Activated naive CD8-positive, alpha-beta T cell (primary cell): ENCODE results near the gene CTDSP1.

Experiments
- H3K27ac Mint-ChIP-seq: one replicate; pipeline ENCODE4 v1.8.0; 2021; ENCODE audit warnings: mixed read lengths
- H3K27me3 Mint-ChIP-seq: one replicate; pipeline ENCODE4 v1.8.0; 2021; ENCODE audit warnings: mixed read lengths
- H3K36me3 Mint-ChIP-seq: one replicate; pipeline ENCODE4 v1.8.0; 2021; ENCODE audit warnings: mixed read lengths
- H3K4me1 Mint-ChIP-seq: one replicate; pipeline ENCODE4 v1.8.0; 2021; ENCODE audit warnings: low read depth, mixed read lengths
- H3K4me3 Mint-ChIP-seq: one replicate; pipeline ENCODE4 v1.8.0; 2021; ENCODE audit warnings: mild to moderate bottlenecking, mixed read lengths
- H3K9me3 Mint-ChIP-seq: one replicate; pipeline ENCODE4 v1.8.0; 2021; ENCODE audit warnings: low read depth, mixed read lengths

CTDSP1 gene

GRCh38 chr2:218422403-218423086 lies 22.9 kb downstream of the CTDSP1 start:
- H3K36me3 Mint-ChIP-seq, result no peaks in the 10 kb centered on the region
- no peak overlapping the region for H3K27ac Mint-ChIP-seq
- no peaks in the 10 kb centered on the region for H3K9me3 Mint-ChIP-seq
- H3K4me3 Mint-ChIP-seq, result no peak overlapping the region
- H3K4me1 Mint-ChIP-seq, result no peaks in the 10 kb centered on the region
- no peaks in the 10 kb centered on the region for H3K27me3 Mint-ChIP-seq

GRCh38 chr2:218423584-218423983 lies 23.9 kb downstream of the CTDSP1 start:
- Mint-ChIP-seq H3K27ac (no peak overlapping the region), H3K36me3 (no peaks in the 10 kb centered on the region), H3K4me1 (no peaks in the 10 kb centered on the region), H3K9me3 (no peaks in the 10 kb centered on the region), H3K4me3 (no peak overlapping the region), H3K27me3 (no peaks in the 10 kb centered on the region)

- no peaks in the 10 kb centered on the region for H3K9me3 Mint-ChIP-seq
- H3K27me3 Mint-ChIP-seq, result no peaks in the 10 kb centered on the region
- H3K27ac Mint-ChIP-seq, result no peak overlapping the region
- H3K4me1 Mint-ChIP-seq, result no peaks in the 10 kb centered on the region
- no peaks in the 10 kb centered on the region for H3K36me3 Mint-ChIP-seq
- no peak overlapping the region for H3K4me3 Mint-ChIP-seq
Measured at GRCh38 chr2:218425531-218425930, 25.9 kb downstream of the CTDSP1 start.

- no peaks in the 10 kb centered on the region for H3K36me3 Mint-ChIP-seq
- H3K9me3 Mint-ChIP-seq, result no peaks in the 10 kb centered on the region
- H3K4me1 Mint-ChIP-seq, result no peaks in the 10 kb centered on the region
- H3K27ac Mint-ChIP-seq, result no peak overlapping the region
- no peaks in the 10 kb centered on the region for H3K27me3 Mint-ChIP-seq
- no peak overlapping the region for H3K4me3 Mint-ChIP-seq
Measured at GRCh38 chr2:218427741-218428140, 28.1 kb downstream of the CTDSP1 start.

DNA sequence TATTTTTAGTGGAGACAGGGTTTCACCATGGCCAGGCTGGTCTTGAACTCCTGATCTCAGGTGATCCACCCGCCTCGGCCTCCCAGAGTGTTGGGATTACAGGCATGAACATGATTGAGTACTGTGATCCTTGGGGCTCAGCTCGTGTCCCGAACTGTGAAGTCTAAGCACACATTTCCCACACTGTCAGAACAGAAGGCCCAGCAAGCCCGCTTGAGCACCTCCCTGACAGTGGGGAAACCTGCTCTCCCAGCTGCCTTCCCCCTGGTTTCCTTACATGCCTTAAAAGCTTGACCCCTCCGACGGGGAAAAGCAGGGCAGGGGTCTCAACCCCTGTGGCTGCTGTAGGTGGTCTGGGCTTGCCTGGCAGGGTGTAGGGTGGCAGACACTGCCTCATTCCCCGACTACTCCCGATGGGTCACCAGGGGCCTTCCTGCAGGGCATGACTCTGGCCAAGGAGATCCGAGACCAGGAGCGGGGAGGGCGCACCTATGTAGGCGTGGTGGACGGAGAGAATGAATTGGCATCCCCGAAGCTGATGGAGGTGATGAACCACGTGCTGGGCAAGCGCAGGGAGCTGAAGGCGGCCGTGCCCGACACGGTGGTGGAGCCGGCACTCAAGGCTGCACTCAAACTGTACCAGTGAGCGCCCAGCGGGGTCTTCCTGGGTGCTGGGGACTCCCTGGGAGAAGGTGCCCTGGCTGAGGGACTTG lies 29.3 kb downstream of the CTDSP1 start:
- Mint-ChIP-seq H3K4me3 (no peak overlapping the region), H3K36me3 (no peaks in the 10 kb centered on the region), H3K27me3 (no peaks in the 10 kb centered on the region), H3K4me1 (no peaks in the 10 kb centered on the region), H3K27ac (no peak overlapping the region), H3K9me3 (no peaks in the 10 kb centered on the region)

DNA sequence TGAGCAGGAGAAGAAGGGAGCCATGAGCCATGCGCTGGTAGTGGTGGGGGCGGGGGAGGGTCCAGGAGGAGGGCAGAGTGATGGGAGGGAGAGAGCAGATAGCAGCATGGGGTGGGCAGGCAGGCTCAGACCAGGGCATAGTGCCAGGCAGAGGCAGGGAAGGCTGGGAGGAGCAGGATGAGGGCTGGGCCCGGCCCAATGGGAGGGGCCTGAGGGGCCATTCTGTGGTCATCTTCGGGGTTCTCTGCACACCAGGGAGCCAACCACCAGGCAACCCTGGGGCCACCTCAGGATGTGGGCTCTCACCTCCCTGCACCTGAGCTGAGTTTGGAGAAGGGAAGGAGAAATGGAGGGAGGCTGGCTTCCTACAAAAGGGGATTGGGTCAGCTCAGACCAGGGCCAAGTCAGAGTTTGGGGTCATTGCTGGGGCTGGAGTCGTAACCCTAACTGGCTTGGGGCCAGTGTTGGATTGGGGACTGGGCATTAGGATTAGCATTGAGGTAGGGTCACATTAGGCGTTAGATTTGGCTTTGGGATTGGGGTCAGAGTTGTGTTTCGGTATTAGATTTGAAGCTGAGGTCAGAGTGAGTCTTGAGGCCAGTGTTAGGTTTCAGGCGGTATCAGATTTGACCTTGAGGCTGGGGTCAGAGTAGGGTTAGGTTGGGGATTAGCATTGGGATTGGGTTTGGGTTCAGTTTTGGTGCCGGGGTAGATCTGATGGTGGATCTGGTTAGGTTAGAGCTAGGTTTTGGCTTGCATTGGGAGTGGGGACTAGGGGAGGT lies 30.4 kb downstream of the CTDSP1 start:
- H3K4me1 Mint-ChIP-seq, result no peaks in the 10 kb centered on the region
- H3K27me3 Mint-ChIP-seq, result no peaks in the 10 kb centered on the region
- no peaks in the 10 kb centered on the region for H3K9me3 Mint-ChIP-seq
- no peaks in the 10 kb centered on the region for H3K36me3 Mint-ChIP-seq
- no peak overlapping the region for H3K4me3 Mint-ChIP-seq
- no peak overlapping the region for H3K27ac Mint-ChIP-seq

DNA sequence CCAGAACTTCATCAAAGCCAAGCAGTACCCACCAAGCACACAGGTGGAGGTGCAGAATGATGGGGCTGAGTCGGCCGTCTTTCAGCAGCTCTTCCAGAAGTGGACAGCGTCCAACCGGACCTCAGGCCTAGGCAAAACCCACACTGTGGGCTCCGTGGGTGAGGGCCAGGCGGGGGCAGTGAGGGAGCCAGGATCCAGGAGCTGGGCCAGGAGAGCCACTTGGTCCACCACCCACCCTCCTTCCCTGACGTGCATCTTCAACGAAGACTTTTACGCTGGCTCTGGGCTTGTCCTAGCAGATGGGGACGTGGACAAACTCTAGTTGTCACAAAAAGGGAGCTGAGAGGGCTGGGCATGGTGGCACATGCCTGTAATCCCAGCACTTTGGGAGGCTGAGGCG lies 31.1 kb downstream of the CTDSP1 start:
- no peaks in the 10 kb centered on the region for H3K36me3 Mint-ChIP-seq
- no peaks in the 10 kb centered on the region for H3K9me3 Mint-ChIP-seq
- no peaks in the 10 kb centered on the region for H3K27me3 Mint-ChIP-seq
- H3K27ac Mint-ChIP-seq, result no peak overlapping the region
- H3K4me1 Mint-ChIP-seq, result no peaks in the 10 kb centered on the region
- H3K4me3 Mint-ChIP-seq, result no peak overlapping the region

DNA sequence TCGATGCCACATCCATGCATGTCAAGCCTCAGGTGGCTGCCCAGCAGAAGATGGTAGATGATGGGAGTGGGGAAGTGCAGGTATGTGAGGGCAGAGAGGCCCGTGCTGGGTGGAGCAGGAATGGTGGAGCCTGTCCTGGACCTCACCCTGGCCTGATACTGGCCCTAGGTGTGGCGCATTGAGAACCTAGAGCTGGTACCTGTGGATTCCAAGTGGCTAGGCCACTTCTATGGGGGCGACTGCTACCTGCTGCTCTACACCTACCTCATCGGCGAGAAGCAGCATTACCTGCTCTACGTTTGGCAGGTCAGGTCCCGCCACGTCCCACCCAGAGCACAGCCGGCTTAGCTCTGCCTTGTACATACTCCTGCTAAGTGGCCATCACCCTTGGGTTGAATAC lies 32.2 kb downstream of the CTDSP1 start:
- H3K27me3 Mint-ChIP-seq, result no peaks in the 10 kb centered on the region
- no peaks in the 10 kb centered on the region for H3K9me3 Mint-ChIP-seq
- no peak overlapping the region for H3K27ac Mint-ChIP-seq
- H3K4me3 Mint-ChIP-seq, result no peak overlapping the region
- no peaks in the 10 kb centered on the region for H3K4me1 Mint-ChIP-seq
- no peaks in the 10 kb centered on the region for H3K36me3 Mint-ChIP-seq

DNA sequence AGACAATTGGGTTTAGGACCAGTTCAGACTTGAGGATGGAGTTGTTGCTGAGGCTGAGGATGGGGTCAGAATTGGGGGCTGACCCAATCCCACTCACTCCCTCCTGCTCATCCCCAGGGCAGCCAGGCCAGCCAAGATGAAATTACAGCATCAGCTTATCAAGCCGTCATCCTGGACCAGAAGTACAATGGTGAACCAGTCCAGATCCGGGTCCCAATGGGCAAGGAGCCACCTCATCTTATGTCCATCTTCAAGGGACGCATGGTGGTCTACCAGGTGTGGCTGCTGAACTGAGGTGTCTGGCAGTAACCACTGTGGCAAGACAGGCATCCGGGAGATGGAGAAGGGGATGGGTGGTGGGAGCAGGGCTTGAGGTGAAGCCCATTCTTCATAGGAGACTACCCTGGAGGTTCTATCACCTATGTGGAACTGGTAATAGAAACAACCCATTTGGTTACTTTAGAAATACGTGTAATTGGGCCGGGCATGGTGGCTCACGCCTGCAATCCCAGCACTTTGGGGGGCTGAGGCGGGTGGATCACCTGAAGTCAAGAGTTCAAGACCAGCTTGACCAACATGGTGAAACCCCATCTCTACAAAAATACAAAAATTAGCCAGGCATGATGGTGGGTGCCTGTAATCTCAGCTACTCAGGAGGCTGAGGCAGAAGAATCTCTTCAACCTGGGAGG lies 33.2 kb downstream of the CTDSP1 start:
- Mint-ChIP-seq H3K27me3 (no peaks in the 10 kb centered on the region), H3K36me3 (no peaks in the 10 kb centered on the region), H3K4me3 (no peak overlapping the region), H3K9me3 (no peaks in the 10 kb centered on the region), H3K27ac (no peak overlapping the region), H3K4me1 (no peaks in the 10 kb centered on the region)

DNA sequence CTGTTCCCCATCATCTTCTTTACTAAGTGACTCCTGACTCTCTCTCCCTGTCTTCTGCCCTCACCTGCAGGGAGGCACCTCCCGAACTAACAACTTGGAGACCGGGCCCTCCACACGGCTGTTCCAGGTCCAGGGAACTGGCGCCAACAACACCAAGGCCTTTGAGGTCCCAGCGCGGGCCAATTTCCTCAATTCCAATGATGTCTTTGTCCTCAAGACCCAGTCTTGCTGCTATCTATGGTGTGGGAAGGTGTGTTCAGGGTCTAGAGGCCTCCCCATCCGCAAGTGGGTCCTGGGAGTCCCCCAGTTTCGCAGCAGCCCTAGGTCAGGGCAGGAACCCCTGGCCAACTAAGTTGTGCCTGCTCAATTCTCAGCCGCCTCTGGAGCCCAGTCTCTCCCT lies 34.8 kb downstream of the CTDSP1 start:
- Mint-ChIP-seq H3K4me1 (no peaks in the 10 kb centered on the region), H3K9me3 (no peaks in the 10 kb centered on the region), H3K27me3 (no peaks in the 10 kb centered on the region), H3K36me3 (no peaks in the 10 kb centered on the region), H3K4me3 (no peak overlapping the region), H3K27ac (no peak overlapping the region)

DNA sequence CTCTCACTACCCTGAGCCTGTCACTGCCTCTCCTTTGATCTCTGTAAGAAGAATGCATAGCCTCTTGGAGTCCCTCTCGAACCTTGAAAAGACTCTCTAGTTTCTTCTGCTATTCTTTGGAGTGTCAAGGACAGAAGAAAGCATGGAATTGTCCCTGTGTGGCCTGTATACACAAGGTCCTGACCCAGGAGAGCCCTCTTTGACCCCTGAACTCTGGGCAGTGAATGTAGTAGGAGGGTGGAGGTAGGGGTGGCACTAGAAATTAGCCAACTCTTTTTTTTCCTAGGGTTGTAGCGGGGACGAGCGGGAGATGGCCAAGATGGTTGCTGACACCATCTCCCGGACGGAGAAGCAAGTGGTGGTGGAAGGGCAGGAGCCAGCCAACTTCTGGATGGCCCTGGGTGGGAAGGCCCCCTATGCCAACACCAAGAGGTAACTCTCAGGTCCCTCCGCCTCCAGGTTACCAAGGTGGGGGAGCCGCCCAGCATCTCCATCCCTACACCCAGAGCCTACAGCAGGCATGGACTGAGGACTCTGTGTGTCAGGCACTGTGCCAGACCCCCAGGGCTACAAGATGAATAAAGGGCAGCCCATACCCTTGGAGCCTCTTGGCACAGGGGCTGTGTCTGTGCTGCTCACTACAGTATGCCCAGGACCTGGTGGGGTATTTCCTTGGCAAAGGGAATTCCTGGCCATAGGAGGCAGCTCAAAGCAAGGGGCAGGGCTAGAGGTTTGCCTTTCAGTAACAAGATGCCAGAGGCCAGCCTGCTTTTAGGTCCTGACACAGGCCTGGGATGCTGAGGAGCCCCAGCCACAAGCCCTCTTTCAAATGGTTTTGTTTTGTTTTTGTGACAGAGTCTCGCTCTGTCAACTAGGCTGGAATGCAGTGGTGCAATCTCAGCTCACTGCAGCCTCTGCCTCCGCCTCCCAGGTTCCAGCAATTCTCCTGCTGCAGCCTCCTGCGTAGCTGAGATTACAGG lies 35.6 kb downstream of the CTDSP1 start:
- H3K9me3 Mint-ChIP-seq, result no peaks in the 10 kb centered on the region
- no peak overlapping the region for H3K4me3 Mint-ChIP-seq
- H3K27ac Mint-ChIP-seq, result no peak overlapping the region
- H3K4me1 Mint-ChIP-seq, result no peaks in the 10 kb centered on the region
- H3K36me3 Mint-ChIP-seq, result no peaks in the 10 kb centered on the region
- no peaks in the 10 kb centered on the region for H3K27me3 Mint-ChIP-seq

DNA sequence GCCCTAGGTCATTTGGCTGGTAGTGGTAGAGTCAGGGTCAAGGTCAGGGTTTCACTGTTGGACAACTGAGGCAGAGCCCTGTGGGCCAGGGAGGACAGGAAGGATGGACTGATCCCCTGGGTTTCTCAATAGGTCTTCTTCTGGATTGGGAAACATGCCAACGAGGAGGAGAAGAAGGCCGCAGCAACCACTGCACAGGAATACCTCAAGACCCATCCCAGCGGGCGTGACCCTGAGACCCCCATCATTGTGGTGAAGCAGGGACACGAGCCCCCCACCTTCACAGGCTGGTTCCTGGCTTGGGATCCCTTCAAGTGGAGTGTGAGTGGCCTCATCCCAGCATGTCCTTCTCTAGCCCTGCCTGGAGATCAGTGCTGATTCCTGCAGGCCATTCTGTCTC lies 37.3 kb downstream of the CTDSP1 start:
- Mint-ChIP-seq H3K27ac (no peak overlapping the region), H3K27me3 (no peaks in the 10 kb centered on the region), H3K36me3 (peaks cover 2% of the 10 kb centered on the region), H3K4me1 (no peaks in the 10 kb centered on the region), H3K4me3 (no peak overlapping the region), H3K9me3 (no peaks in the 10 kb centered on the region)

- H3K9me3 Mint-ChIP-seq, result no peaks in the 10 kb centered on the region
- no peaks in the 10 kb centered on the region for H3K27me3 Mint-ChIP-seq
- no peaks in the 10 kb centered on the region for H3K4me1 Mint-ChIP-seq
- no peak overlapping the region for H3K27ac Mint-ChIP-seq
- H3K4me3 Mint-ChIP-seq, result no peak overlapping the region
- H3K36me3 Mint-ChIP-seq, result peaks cover 2% of the 10 kb centered on the region
Measured at GRCh38 chr2:218437969-218438368, 38.3 kb downstream of the CTDSP1 start.

GRCh38 chr2:218438596-218438995 lies 38.9 kb downstream of the CTDSP1 start:
- Mint-ChIP-seq H3K27me3 (no peaks in the 10 kb centered on the region), H3K9me3 (no peaks in the 10 kb centered on the region), H3K4me1 (no peaks in the 10 kb centered on the region), H3K27ac (no peak overlapping the region), H3K36me3 (peaks cover 2% of the 10 kb centered on the region), H3K4me3 (no peak overlapping the region)
